Suprapubic skin (tissue), 4 donors: ENCODE results near the gene UTF1. TPM values are rescaled to one million over a fixed set of nuclear protein-coding genes. Genes with fewer than 3 reads are reported as not detected.

ENCODE experiments used
- DNase-seq, 2 donors: peaks; one replicate each; pipeline ENCODE4 v3.0.0-alpha.2; 2019; ENCODE audit warnings: low spot score in 2 of 2
- H3K27ac ChIP-seq: fragments of 200-600 bp; sonication (generic); one replicate; pipeline ENCODE4 v1.5.1; 2019
- H3K27me3 ChIP-seq: fragments of 200-600 bp; sonication (generic); one replicate; pipeline ENCODE4 v1.5.1; 2019
- H3K36me3 ChIP-seq: fragments of 200-600 bp; sonication (generic); one replicate; pipeline ENCODE4 v1.5.1; 2019
- H3K4me1 ChIP-seq: fragments of 200-600 bp; sonication (generic); one replicate; pipeline ENCODE4 v1.5.1; 2019
- H3K4me3 ChIP-seq: fragments of 200-600 bp; sonication (generic); one replicate; pipeline ENCODE4 v1.5.1; 2019; ENCODE audit warnings: mild to moderate bottlenecking
- H3K9me3 ChIP-seq: fragments of 200-600 bp; sonication (generic); one replicate; pipeline ENCODE4 v1.5.1; 2019
- CTCF ChIP-seq, 2 donors: fragments of 200-600 bp in 1 of 2; fragments of 450-650 bp in 1 of 2; sonication (generic) in 1 of 2; IDR thresholded peaks; one replicate each; pipeline ENCODE4 v1.5.1; 2016 to 2019; ENCODE audit warnings: antibody characterized with exemption in 2 of 2, mild to moderate bottlenecking in 1 of 2, moderate library complexity in 1 of 2
- EP300 ChIP-seq: sonication (generic); formaldehyde crosslinking; IDR thresholded peaks from one replicate; pipeline ENCODE4 v1.6.1; 2017; ENCODE audit warnings: antibody characterized with exemption
- POLR2A ChIP-seq, 2 donors: fragments of 450-650 bp; IDR thresholded peaks; one replicate each; pipeline ENCODE4 v1.6.1; 2017; ENCODE audit warnings: antibody characterized with exemption in 2 of 2, mild to moderate bottlenecking in 2 of 2, moderate library complexity in 2 of 2
- POLR2AphosphoS5 ChIP-seq, 3 donors: sonication (generic); formaldehyde crosslinking; IDR thresholded peaks; one replicate each; pipeline ENCODE4 v1.6.1; 2017; ENCODE audit warnings: antibody characterized with exemption in 3 of 3
- WGBS: methylation state at CpG from one replicate; pipeline ENCODE4 v1.1.5; 2018; 5-methylcytosine and 5-hydroxymethylcytosine counted together
- total RNA-seq, 4 donors: library from RNA; depleted of rRNA; stranded (reverse); fragments of >200 nt; gene quantifications; one replicate each; pipeline ENCODE4 v1.1.0, GENCODE V29; 2016

Gene UTF1
- total RNA-seq, 4 donors from 2014 or later = not detected

GRCh38 chr10:133194151-133194550 is 35.9 kb upstream of the UTF1 start:
- H3K9me3 ChIP-seq = no peaks in the 10 kb centered on the region
- WGBS = 81% methylated on average over 4 of the region's 4 CpGs
- no peak overlapping the region for H3K4me3 ChIP-seq

GRCh38 chr10:133195096-133195495 is 34.9 kb upstream of the UTF1 start:
- peaks cover 51% of the 10 kb centered on the region for H3K27me3 ChIP-seq
- H3K27ac ChIP-seq = no peak overlapping the region
- 90% methylated on average over 17 of the region's 19 CpGs for WGBS

More at GRCh38 chr10:133194151-133194550, 35.9 kb upstream of the UTF1 start:
- Histone ChIP-seq H3K4me1 (no peaks in the 10 kb centered on the region), H3K36me3 (no peaks in the 10 kb centered on the region), H3K27ac (no peak overlapping the region), H3K27me3 (peaks cover 49% of the 10 kb centered on the region)
- TF ChIP-seq POLR2A (IDR thresholded peaks at IDR 0.05) (no peak), CTCF (IDR thresholded peaks at IDR 0.05) (no peak), EP300 (no peak), POLR2AphosphoS5 (IDR thresholded peaks at IDR 0.05) (no peak)
- DNase-seq = no peak

GRCh38 chr10:133195611-133196010 is 34.4 kb upstream of the UTF1 start:
- 96% methylated on average over 10 of the region's 23 CpGs for WGBS
- DNase-seq = no peak
- H3K27me3 ChIP-seq = peaks cover 52% of the 10 kb centered on the region
- no peak overlapping the region for H3K27ac ChIP-seq
- H3K36me3 ChIP-seq = no peaks in the 10 kb centered on the region
- no peak overlapping the region for H3K4me3 ChIP-seq
- peaks cover 3% of the 10 kb centered on the region for H3K4me1 ChIP-seq
- H3K9me3 ChIP-seq = no peaks in the 10 kb centered on the region
- TF ChIP-seq CTCF (IDR thresholded peaks at IDR 0.05) = no peak

More at GRCh38 chr10:133195096-133195495, 34.9 kb upstream of the UTF1 start:
- DNase-seq = no peak
- no peaks in the 10 kb centered on the region for H3K36me3 ChIP-seq
- no peaks in the 10 kb centered on the region for H3K9me3 ChIP-seq
- no peak for TF ChIP-seq CTCF (IDR thresholded peaks at IDR 0.05)
- TF ChIP-seq EP300 = no peak
- no peak for TF ChIP-seq POLR2A (IDR thresholded peaks at IDR 0.05)
- no peak for TF ChIP-seq POLR2AphosphoS5 (IDR thresholded peaks at IDR 0.05)
- H3K4me3 ChIP-seq = no peak overlapping the region
- peaks cover 2% of the 10 kb centered on the region for H3K4me1 ChIP-seq

- DNase-seq = no peak
These were observed 33.6 kb upstream of the UTF1 start for GRCh38 chr10:133196221-133196915.

More at GRCh38 chr10:133196221-133196915, 33.6 kb upstream of the UTF1 start:
- H3K4me1 ChIP-seq = peaks cover 3% of the 10 kb centered on the region
- H3K27me3 ChIP-seq = peaks cover 54% of the 10 kb centered on the region
- no peaks in the 10 kb centered on the region for H3K36me3 ChIP-seq
- H3K27ac ChIP-seq = no peak overlapping the region
- H3K4me3 ChIP-seq = no peak overlapping the region
- H3K9me3 ChIP-seq = no peaks in the 10 kb centered on the region
- TF ChIP-seq POLR2AphosphoS5 (IDR thresholded peaks at IDR 0.05) (no peak), POLR2A (IDR thresholded peaks at IDR 0.05) (no peak), EP300 (no peak), CTCF (IDR thresholded peaks at IDR 0.05) (no peak)
- WGBS = no CpG with 5 or more reads among the region's 24 CpGs
